ENCODE data around the gene USP53.
"Not testable (repeated sequence)": the region's sequence is repeated elsewhere in the genome, so short reads cannot be mapped to it uniquely, and the experiment has no call there.

Gene USP53

GRCh38 chr4:119321921-119322687, 109.6 kb downstream of the USP53 start, which contains the start of gene FABP2:
TSS of gene FABP2 (minus strand) at chr4:119322138. CDS start at chr4:119322102, 36 bp downstream.
- no peak for DNase-seq

GRCh38 chr4:119328695-119329094, 116.2 kb downstream of the USP53 start:
- DNase-seq: no peak

- DNase-seq: no peak
Observed at GRCh38 chr4:119329835-119330620, 117.5 kb downstream of the USP53 start.

GRCh38 chr4:119336332-119336979, 123.9 kb downstream of the USP53 start:
- DNase-seq: not testable (repeated sequence)

- DNase-seq: no peak
Observed at GRCh38 chr4:119337010-119337409, 124.5 kb downstream of the USP53 start.

- not testable (repeated sequence) for DNase-seq
Observed at GRCh38 chr4:119339895-119340294, 127.4 kb downstream of the USP53 start.

GRCh38 chr4:119343293-119343692, 130.8 kb downstream of the USP53 start:
- not testable (repeated sequence) for DNase-seq

Data from right forelimb (tissue), 1 donor.